OCI-LY7 (cell line): ENCODE data around the gene BCLAF1. TPM values are rescaled to one million over a fixed set of nuclear protein-coding genes. Genes with fewer than 3 reads are reported as not detected.

ENCODE experiments used
- BruUV-seq: library from RNA; stranded (reverse); fragments of 400-500 nt; replicated peaks from 2 replicates; lab custom pipeline; 2021; lab: Mats Ljungman, UMichigan
- CTCF ChIA-PET: fragments of 300-600 bp; sonication (Branson Sonifier 250); formaldehyde crosslinking; loops from one replicate; lab custom pipeline; 2022; ENCODE audit warnings: antibody characterized with exemption; ENCODE audit not compliant: unreplicated experiment; lab: Charles Lee
- POLR2A ChIA-PET: fragments of 300-600 bp; sonication (Branson Sonifier 250); formaldehyde crosslinking; loops from one replicate; lab custom pipeline; 2022; ENCODE audit warnings: antibody characterized with exemption; lab: Charles Lee
- DNase-seq: peaks from one replicate; pipeline ENCODE4 v3.0.0-alpha.2; 2015; ENCODE audit warnings: low spot score
- H2AFZ ChIP-seq: fragments of 200-600 bp; sonication (generic), shearing (Covaris generic); 2 replicates; pipeline ENCODE4 v1.6.1; 2014; ENCODE audit warnings: mild to moderate bottlenecking, antibody characterized with exemption, low read length, moderate library complexity
- H3K27ac ChIP-seq: fragments of 200-600 bp; sonication (generic); 2 replicates; pipeline ENCODE4 v1.5.1; 2014; ENCODE audit warnings: mixed run types, low read depth, mild to moderate bottlenecking, moderate library complexity, low read length, inconsistent platforms; ENCODE audit not compliant: poor library complexity, severe bottlenecking
- H3K36me3 ChIP-seq: fragments of 200-600 bp; sonication (generic); 2 replicates; pipeline ENCODE4 v1.6.1; 2014; ENCODE audit warnings: mild to moderate bottlenecking, antibody characterized with exemption, low read length, moderate library complexity, mixed read lengths; ENCODE audit not compliant: insufficient read depth
- H3K4me1 ChIP-seq: fragments of 200-600 bp; sonication (generic); 2 replicates; pipeline ENCODE4 v1.5.1; 2014; ENCODE audit warnings: mild to moderate bottlenecking, low read length; ENCODE audit not compliant: insufficient read depth, poor library complexity, severe bottlenecking
- H3K4me2 ChIP-seq: fragments of 200-600 bp; sonication (generic); 2 replicates; pipeline ENCODE4 v1.6.1; 2014; ENCODE audit warnings: mild to moderate bottlenecking, low read length
- H3K4me3 ChIP-seq: fragments of 200-600 bp; sonication (generic); 2 replicates; pipeline ENCODE4 v1.5.1; 2014; ENCODE audit warnings: mild to moderate bottlenecking, low read depth, low read length; ENCODE audit not compliant: poor library complexity, severe bottlenecking
- H3K79me2 ChIP-seq: fragments of 200-600 bp; sonication (generic); 2 replicates; pipeline ENCODE4 v1.6.1; 2016; ENCODE audit warnings: low read depth, mild to moderate bottlenecking, low read length, moderate library complexity, mixed read lengths; ENCODE audit not compliant: insufficient read depth
- H3K9me2 ChIP-seq: fragments of 200-600 bp; sonication (generic); 2 replicates; pipeline ENCODE4 v1.6.1; 2016; ENCODE audit warnings: mild to moderate bottlenecking, low read length, mixed read lengths; ENCODE audit not compliant: insufficient read depth
- H3K9me3 ChIP-seq: fragments of 200-600 bp; sonication (generic); 2 replicates; pipeline ENCODE4 v1.6.1; 2014; ENCODE audit warnings: mild to moderate bottlenecking, mixed run types, low read length, mixed read lengths
- H4K20me1 ChIP-seq: fragments of 200-600 bp; sonication (generic); 2 replicates; pipeline ENCODE4 v1.6.1; 2014; ENCODE audit warnings: mild to moderate bottlenecking, antibody characterized with exemption, low read length, moderate library complexity, mixed read lengths; ENCODE audit not compliant: insufficient read depth
- EZH2phosphoT487 ChIP-seq: fragments of 200-600 bp; sonication (generic); IDR thresholded peaks from 2 replicates; pipeline ENCODE4 v1.6.1; 2018; ENCODE audit warnings: low read depth, borderline replicate concordance, mild to moderate bottlenecking, mixed run types, antibody characterized with exemption, low read length, moderate library complexity, mixed read lengths
- intact Hi-C: fragments of 100-400 bp; cut with micrococcal nuclease; formaldehyde crosslinking; loops from one replicate; pipeline ENCODE4 v1.10.0; 2022; ENCODE audit not compliant: unreplicated experiment
- small RNA-seq: library from RNA; depleted of rRNA; stranded (forward); fragments of <200 nt; gene quantifications from one replicate; pipeline ENCODE3, GENCODE V24; 2014
- total RNA-seq, 2 experiments: library from RNA; depleted of rRNA in 1 of 2; stranded (reverse); fragments of >200 nt in 1 of 2; shearing (Covaris generic) in 1 of 2; gene quantifications; 2 replicates each; pipeline ENCODE4 v1.2.3, GENCODE V29; 2014 to 2022
- TF ChIP-seq, protein P1 (sequence below): fragments of 200-600 bp; sonication (generic); conservative IDR thresholded peaks from 2 replicates; pipeline ENCODE4 v1.5.1; 2014; ENCODE audit warnings: mild to moderate bottlenecking, antibody characterized with exemption, low read length, moderate library complexity, mixed read lengths

The BCLAF1 gene
- total RNA-seq, 2 experiments from 2014 or later = 130 to 186 TPM

DNA sequence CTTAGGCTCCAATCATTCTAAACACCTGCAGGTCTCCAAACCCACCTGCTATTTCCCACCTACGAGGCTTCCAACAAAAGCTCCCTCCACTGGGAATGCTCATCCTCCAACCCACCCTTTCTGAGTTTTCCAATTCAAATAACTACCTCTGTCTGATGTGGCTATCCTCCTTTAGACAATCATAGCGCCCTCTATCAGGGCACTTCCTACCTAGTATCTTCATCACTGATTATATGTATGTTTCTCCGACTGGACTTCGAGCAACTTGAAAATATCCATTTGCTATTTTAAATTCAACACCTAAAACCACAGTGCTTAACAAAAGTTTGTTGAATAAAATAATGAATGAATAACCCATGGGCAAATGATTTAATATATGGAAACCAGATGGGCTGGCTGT is 80.9 kb downstream of the BCLAF1 start:
- H3K9me3 ChIP-seq = no peaks in the 10 kb centered on the region
- H3K4me1 ChIP-seq = no peaks in the 10 kb centered on the region
- H3K4me2 ChIP-seq = no peak overlapping the region
- H3K36me3 ChIP-seq = no peaks in the 10 kb centered on the region
- POLR2A ChIA-PET = interaction anchor here (0.6 kb wide), 1 partner anchor 114 kb away, joined by 3 read pairs; no protein-coding TSS in a partner anchor
- TF ChIP-seq EZH2phosphoT487 = no peak
- TF ChIP-seq, protein P1, sequence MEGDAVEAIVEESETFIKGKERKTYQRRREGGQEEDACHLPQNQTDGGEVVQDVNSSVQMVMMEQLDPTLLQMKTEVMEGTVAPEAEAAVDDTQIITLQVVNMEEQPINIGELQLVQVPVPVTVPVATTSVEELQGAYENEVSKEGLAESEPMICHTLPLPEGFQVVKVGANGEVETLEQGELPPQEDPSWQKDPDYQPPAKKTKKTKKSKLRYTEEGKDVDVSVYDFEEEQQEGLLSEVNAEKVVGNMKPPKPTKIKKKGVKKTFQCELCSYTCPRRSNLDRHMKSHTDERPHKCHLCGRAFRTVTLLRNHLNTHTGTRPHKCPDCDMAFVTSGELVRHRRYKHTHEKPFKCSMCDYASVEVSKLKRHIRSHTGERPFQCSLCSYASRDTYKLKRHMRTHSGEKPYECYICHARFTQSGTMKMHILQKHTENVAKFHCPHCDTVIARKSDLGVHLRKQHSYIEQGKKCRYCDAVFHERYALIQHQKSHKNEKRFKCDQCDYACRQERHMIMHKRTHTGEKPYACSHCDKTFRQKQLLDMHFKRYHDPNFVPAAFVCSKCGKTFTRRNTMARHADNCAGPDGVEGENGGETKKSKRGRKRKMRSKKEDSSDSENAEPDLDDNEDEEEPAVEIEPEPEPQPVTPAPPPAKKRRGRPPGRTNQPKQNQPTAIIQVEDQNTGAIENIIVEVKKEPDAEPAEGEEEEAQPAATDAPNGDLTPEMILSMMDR = peak; percentile 53; the same call in 1 of the 2 replicates
- no peak overlapping the region for H2AFZ ChIP-seq
- CTCF ChIA-PET = no interaction called here
- no TSS peak for BruUV-seq
- no peaks in the 10 kb centered on the region for H4K20me1 ChIP-seq
- no peak for DNase-seq
- no peak overlapping the region for H3K27ac ChIP-seq
- intact Hi-C loops = no loop called here
- no peak overlapping the region for H3K4me3 ChIP-seq
- H3K9me2 ChIP-seq = no peaks in the 10 kb centered on the region
- H3K79me2 ChIP-seq = no peaks in the 10 kb centered on the region

Small RNAs within 50 kb of the gene (small RNA-seq; reads per million reads assigned to genes)
- gene AL023284.1 = not detected

Other genes starting within 250 kb of the BCLAF1 start
- 9.3 and 10.4 TPM in 2 replicates for gene MTFR2, start 39.5 kb downstream of the BCLAF1 start, total RNA-seq (2014; rRNA removed; shearing (Covaris generic))
- 26.6 and 32.9 TPM in 2 replicates for gene MTFR2, start 39.5 kb downstream of the BCLAF1 start, total RNA-seq (2022)